HG03571 (cell line): ENCODE data around the gene TMEM258.

ENCODE experiments used
- ATAC-seq: cut with Tn5 transposase; IDR thresholded peaks from one replicate; pipeline ENCODE4 v1.9.1; 2021; ENCODE audit not compliant: unreplicated experiment

TMEM258 gene

DNA sequence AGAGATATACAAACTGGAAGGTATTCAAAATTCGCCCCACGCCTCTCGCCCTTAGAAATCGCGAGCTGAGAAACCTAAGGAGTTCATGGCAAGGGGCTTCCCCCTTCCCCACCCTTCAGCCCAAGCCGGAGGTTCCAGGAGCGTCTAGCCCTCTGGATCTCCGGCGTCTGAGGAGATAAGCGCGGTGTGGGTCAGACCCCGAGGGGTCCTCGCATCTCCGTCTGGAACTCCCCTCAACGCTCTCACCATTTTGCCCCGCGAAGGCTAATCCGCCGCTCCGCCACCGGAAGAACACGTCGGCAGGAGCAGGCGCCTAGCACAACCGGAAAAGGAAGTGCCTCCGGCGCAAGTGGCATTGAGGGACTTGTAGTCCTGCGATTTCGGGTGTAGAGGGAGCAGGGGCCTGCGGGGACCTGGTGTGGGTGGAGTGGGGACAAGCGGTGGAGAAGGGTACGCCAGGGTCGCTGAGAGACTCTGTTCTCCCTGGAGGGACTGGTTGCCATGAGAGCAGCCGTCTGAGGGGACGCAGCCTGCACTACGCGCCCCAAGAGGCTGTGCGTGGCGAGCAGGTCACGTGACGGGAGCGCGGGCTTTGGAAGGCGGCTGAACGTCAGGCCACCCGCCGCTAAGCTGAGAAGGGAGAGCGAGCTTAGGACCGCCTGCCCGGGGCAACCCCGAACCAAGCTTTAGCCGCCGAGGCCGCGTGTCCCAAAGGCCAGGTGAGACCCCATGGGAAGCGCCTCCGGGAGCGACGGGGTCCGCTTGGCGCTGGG, at the start of gene TMEM258, which contains the start of gene FEN1:
Gene TMEM258, minus strand, starts transcription at position 290 of the 773 bp plus-strand sequence. Its CDS starts 41 bp downstream, at position 249.
Gene FEN1, plus strand, starts transcription at position 602 of the 773 bp plus-strand sequence. CDS start 2,451 bp downstream, outside the sequence.
- ATAC-seq, result peak; percentile 80

DNA sequence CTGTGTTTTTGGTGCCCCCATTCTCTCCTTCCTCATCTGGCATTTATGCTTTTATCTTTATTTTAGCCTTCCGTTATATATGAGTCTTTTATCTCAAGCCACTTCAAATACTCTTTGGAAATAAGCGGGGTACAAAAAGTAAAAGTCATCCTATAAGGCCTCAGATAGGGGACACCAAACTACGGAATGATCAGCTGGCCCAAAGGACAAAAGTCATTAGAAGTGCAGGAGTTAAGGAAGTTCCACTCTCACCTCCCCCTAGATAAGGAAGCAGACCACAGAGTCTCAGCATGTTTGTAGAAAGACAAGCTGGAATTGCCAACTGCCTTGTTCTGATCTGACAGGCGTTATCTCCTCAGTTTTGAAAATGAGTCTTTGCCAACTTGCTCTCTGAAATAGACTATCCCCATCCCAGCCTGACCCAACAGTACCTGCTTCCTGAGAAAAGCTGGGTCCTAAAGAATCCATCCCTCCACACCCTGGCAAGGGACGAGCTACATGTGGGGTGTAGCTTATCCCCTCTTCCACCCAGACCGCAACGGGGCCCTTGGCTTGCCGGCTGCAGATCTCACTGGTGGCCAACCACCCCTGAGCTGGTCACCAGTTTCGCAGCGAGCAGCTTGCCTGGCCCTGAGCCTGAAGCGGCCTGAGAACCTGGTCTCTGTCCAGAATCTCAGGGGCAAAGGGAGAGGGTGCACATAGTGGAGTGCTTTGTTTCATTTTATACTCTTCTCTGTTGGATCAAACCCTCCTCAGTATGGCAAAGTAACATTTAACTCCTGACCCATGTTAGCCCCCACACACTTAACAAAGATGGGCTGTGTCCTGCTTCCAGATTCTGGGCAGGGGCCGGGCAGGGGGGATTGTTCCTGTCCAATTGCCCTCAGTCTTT, 49.5 kb upstream of the TMEM258 start:
- ATAC-seq, result no peak

- ATAC-seq, result no peak
These were observed 48.0 kb upstream of the TMEM258 start for GRCh38 chr11:61840371-61840770.

DNA sequence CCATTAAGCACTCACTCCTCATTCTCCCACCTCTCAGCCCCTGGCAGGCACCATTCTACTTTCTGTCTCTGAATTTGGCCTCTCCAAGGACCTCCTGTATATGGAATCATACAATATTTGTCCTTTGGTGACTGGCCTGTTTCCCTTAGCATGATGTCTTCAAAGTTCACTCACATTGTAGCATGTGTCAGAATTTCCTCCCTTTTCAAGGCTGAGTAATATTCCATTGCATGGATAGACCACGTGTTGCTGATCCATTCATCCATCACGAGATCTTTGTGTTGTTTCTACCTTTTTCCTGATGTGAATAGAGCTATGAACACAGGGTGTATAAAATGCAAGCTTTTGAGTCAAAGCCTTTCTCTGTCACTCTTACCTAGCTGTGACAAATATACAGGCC, 47.3 kb upstream of the TMEM258 start:
- no peak for ATAC-seq

DNA sequence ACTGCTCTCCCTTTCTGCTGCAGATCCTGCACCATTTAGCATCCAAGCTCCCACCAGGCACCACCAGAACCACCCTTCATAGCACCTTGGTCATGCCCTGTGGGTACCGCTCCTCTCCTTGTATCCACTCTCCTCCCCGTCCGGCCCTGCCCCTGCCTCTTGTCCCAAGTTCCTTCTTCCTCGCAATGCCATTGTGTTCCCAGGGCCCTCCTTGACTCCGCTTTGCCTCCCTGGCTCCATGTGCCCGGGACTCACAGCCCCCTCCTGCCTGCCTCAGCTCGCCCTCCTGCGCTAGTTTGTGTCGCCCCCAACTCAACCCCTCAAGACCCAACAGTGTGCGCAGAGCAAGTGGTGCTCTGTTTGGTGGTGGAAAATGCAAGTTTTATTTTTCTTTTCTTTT, 46.5 kb upstream of the TMEM258 start:
- ATAC-seq, result no peak

DNA sequence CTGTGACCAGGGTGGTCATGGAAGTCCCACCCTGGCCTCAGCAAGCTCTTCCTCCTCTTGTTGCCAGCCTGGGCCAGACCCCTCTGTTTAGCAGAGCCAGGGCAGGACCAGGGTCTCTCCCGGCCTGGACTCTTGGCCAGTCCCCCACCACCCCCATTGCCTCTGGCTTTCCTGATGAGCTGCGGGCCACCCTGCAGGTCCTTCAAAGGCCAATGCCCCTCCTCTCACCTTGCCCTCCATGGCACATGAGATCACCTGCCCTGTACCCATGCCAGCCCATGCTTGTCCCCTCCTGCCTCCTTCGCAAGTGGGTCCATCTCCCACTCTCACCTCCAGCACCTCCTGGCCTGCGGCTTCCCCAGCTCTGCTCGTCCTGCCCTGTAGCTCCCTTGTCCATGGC, 46.1 kb upstream of the TMEM258 start:
- ATAC-seq, result no peak

GRCh38 chr11:61837411-61838005, 45.1 kb upstream of the TMEM258 start:
- no peak for ATAC-seq

- no peak for ATAC-seq
These were observed 43.8 kb upstream of the TMEM258 start for GRCh38 chr11:61836193-61836592.

- ATAC-seq, result peak; percentile 89
These were observed 42.1 kb upstream of the TMEM258 start for GRCh38 chr11:61834278-61835048.

DNA sequence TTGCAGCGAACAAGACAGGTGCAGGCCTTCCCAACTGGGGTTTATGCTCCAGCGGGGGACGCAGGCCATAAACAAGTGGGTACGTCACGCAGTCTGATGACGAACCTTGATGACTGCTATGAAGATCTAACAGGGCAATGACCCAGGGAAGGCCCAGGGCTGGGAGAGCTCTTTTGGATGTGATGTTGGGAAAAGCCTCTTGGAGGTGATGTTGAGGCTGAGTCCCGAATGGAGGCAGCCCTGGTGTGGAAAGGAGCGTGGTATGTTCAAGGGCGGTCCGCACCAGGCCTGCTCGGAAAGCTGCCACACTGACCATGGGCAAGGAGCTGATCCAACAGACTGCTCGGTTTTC, 41.5 kb upstream of the TMEM258 start:
- no peak for ATAC-seq

DNA sequence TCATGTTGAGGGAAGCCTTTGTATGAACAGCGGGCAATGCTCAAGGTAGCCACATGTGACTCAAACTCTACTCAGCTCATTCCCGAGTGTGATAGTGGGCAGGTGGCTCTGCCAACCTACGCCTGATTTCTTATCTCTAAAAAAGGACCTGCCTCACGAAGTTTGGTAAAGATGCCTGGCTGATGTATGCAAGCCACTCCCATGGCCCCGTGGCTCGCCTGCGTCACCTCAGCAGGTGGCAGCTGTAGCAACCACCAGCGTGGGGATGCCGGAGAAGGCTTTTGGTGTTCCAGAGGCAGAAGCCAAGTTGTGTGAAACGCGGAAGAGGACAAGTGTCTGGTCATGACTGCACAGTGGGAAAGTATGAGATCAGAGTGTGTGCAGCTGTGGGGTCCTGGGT, 41.1 kb upstream of the TMEM258 start:
- no peak for ATAC-seq

DNA sequence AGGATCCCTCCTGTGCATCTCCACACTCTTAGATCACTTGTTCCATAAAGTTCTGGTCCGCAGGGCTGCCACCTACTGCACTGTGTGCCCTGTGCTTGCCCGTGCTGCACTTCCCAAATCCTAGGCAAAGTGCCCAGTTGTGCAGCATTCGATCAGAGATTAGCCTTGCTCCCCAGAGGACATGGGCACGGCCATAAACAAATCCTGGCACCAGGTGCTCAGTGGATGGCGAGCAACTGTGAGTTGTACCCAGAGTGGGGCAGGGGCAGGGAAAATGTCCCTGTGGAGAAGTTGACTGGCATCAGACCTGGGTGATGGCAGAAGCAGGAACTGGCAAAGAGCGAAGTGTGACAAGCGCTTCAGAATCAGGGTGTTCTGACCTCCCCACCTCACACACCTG, 40.4 kb upstream of the TMEM258 start:
- no peak for ATAC-seq

GRCh38 chr11:61832207-61832606, 39.8 kb upstream of the TMEM258 start:
- ATAC-seq, result no peak

GRCh38 chr11:61830237-61831105, 38.1 kb upstream of the TMEM258 start:
- ATAC-seq, result no peak

GRCh38 chr11:61829806-61830205, 37.4 kb upstream of the TMEM258 start:
- no peak for ATAC-seq

DNA sequence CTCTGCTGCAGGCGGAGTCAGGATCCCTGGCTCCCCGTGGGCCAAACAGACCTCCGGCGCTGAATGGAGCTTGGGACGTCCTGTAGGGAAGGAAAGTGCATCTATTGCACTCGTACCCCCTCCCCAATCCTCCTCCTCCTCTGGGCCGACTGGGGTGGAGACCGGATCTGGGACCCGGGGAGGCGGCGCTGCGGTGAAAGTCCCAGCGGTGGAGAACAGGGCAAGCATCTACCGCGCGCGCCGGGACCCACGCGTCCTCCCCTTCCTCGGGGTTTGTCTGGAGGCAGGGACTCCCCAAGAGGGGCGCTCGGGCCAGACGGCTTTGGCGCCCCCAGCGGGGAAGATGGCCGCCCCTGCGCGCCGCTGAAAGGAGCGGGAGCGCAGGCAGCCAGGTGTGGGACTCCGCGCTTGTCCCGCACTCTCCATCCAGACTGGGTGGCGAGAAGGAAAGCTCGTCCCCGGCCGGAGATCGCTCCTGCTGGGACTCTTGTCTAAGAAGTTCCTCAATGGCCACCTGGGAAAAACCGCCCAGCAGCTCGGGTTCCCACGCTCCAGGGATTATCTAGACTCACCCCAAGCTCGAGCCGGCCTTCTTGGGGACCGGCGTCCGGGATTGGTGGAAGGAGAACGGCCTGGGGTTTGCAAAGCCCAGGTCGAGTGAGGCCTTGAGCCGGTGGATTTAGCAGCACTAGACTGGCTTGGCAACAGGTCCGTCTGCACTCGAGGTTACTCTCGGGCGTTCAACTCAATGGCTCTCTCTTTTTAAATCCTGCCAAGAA, 36.4 kb upstream of the TMEM258 start:
- no peak for ATAC-seq

GRCh38 chr11:61828379-61828628, 35.9 kb upstream of the TMEM258 start:
- peak; percentile 8 for ATAC-seq

DNA sequence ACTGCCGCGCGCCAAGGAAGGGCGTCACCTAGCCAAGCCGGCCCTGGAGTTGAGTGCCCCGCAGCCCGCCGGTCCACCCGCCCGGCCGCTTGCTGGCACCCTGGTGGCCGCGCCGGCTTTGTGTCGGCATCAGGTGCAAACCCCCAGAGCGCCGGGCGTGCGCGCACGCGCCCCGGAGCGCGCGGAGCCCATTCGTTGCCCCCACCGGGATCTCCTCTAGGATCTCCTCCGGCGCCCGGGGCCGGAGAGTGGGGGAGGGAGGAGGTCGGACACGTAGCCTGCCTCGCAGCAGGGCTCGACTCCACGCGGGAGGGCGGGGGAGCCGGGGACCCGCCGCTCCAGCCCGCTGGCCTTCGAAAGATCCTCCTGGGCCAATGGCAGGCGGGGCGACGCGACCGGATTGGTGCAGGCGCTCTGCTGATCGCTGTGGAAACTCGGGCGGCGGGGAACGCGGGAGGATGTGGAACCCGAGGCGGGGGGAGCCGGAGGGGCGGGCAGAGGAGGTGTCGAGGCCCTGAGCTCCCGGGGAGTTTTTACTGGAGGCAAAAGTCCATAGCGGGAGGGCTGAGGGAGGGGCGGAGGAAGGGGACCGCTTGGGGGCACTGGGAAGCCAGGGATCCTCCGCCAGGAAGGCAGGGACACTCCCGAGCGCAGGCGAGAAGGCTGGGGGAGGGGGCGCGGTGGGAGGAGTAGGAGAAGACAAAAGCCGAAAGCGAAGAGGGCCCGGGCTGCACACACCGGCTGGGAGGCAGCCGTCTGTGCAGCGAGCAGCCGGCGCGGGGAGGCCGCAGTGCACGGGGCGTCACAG, 35.4 kb upstream of the TMEM258 start, which contains the start of gene FADS2:
Gene FADS2, plus strand, starts transcription at position 730 of the 808 bp plus-strand sequence. CDS start 91 bp downstream, outside the sequence.
- ATAC-seq, result peak; percentile 66
